H54 (cell line): ENCODE results near the gene UBL5.
"Not testable (repeated sequence)": the region's sequence is repeated elsewhere in the genome, so short reads cannot be mapped to it uniquely, and the experiment has no call there.

Experiments
- DNase-seq: peaks from one replicate; pipeline ENCODE4 v3.0.0; 2011; ENCODE audit warnings: low spot score, mixed read lengths; ENCODE audit not compliant: insufficient read length
- FAIRE-seq: peaks from 3 replicates; lab custom pipeline; 2011; peaks lifted over from hg19 to GRCh38; lab: Jason Lieb, UNC
- POLR2A ChIP-seq: IDR thresholded peaks from 2 replicates; pipeline ENCODE4 v1.6.1; 2011; ENCODE audit warnings: low read depth, mild to moderate bottlenecking, low read length

UBL5 gene

GRCh38 chr19:9827289-9828238, at the start of gene UBL5:
Gene UBL5 (plus strand): TSS chr19:9827918. CDS start chr19:9828338, 420 bp downstream.
- DNase-seq (peak; percentile 86), FAIRE-seq (peak; percentile 55)
- peak; percentile 77 for TF ChIP-seq POLR2A

- no peak for FAIRE-seq
- no peak for DNase-seq
- no peak for TF ChIP-seq POLR2A
Measured at GRCh38 chr19:9782338-9782737, 45.4 kb upstream of the UBL5 start.

- not testable (repeated sequence) for DNase-seq, FAIRE-seq
Measured at GRCh38 chr19:9784163-9784496, 43.6 kb upstream of the UBL5 start.

GRCh38 chr19:9785367-9786331, 42.1 kb upstream of the UBL5 start:
- no peak for FAIRE-seq
- TF ChIP-seq POLR2A, result peak; percentile 28; the same call in 1 of the 2 replicates
- DNase-seq, result peak; percentile 69

- no peak for DNase-seq
- no peak for TF ChIP-seq POLR2A
- FAIRE-seq, result no peak
Measured at GRCh38 chr19:9786342-9786741, 41.4 kb upstream of the UBL5 start.

GRCh38 chr19:9786819-9787218, 40.9 kb upstream of the UBL5 start:
- DNase-seq (no peak), FAIRE-seq (no peak)
- no peak for TF ChIP-seq POLR2A

- not testable (repeated sequence) for DNase-seq, FAIRE-seq
Measured at GRCh38 chr19:9788604-9789003, 39.1 kb upstream of the UBL5 start.

GRCh38 chr19:9789066-9789465, 38.7 kb upstream of the UBL5 start:
- FAIRE-seq, result no peak
- no peak for TF ChIP-seq POLR2A
- DNase-seq, result no peak

- FAIRE-seq, DNase-seq: not testable (repeated sequence)
Measured at GRCh38 chr19:9789579-9789978, 38.1 kb upstream of the UBL5 start.

GRCh38 chr19:9791073-9791367, 36.7 kb upstream of the UBL5 start:
- not testable (repeated sequence) for FAIRE-seq, DNase-seq

GRCh38 chr19:9791552-9792205, 36.0 kb upstream of the UBL5 start:
- DNase-seq (peak; percentile 68), FAIRE-seq (no peak)
- TF ChIP-seq POLR2A, result no peak

GRCh38 chr19:9792206-9793070, 35.3 kb upstream of the UBL5 start:
- no peak for TF ChIP-seq POLR2A
- DNase-seq, result peak; percentile 56
- no peak for FAIRE-seq

- no peak for TF ChIP-seq POLR2A
- DNase-seq (no peak), FAIRE-seq (no peak)
Measured at GRCh38 chr19:9793071-9793591, 34.6 kb upstream of the UBL5 start.
